ENCODE results near the gene KCNJ10.
"Not testable (repeated sequence)": the region's sequence is repeated elsewhere in the genome, so short reads cannot be mapped to it uniquely, and the experiment has no call there.

KCNJ10 gene

GRCh38 chr1:160061369-160062229 lies 8.4 kb downstream of the KCNJ10 start:
- no peak for DNase-seq (ENCODE audit: low read depth)

- no peak for DNase-seq (ENCODE audit: low read depth)
Measured at GRCh38 chr1:160058087-160058486, 11.9 kb downstream of the KCNJ10 start.

- DNase-seq (ENCODE audit: low read depth): no peak
Measured at GRCh38 chr1:160056648-160057169, 13.3 kb downstream of the KCNJ10 start.

GRCh38 chr1:160053548-160054365 lies 16.2 kb downstream of the KCNJ10 start:
- DNase-seq (ENCODE audit: low read depth): no peak

- DNase-seq (ENCODE audit: low read depth): no peak
Measured at GRCh38 chr1:160052936-160053335, 17.0 kb downstream of the KCNJ10 start.

GRCh38 chr1:160050619-160051018 lies 19.3 kb downstream of the KCNJ10 start:
- no peak for DNase-seq (ENCODE audit: low read depth)

GRCh38 chr1:160050182-160050581 lies 19.8 kb downstream of the KCNJ10 start:
- not testable (repeated sequence) for DNase-seq (ENCODE audit: low read depth)

- no peak for DNase-seq (ENCODE audit: low read depth)
Measured at GRCh38 chr1:160049101-160049500, 20.9 kb downstream of the KCNJ10 start.

GRCh38 chr1:160048335-160048734 lies 21.6 kb downstream of the KCNJ10 start:
- no peak for DNase-seq (ENCODE audit: low read depth)

GRCh38 chr1:160047111-160047991 lies 22.6 kb downstream of the KCNJ10 start:
- DNase-seq (ENCODE audit: low read depth): no peak

GRCh38 chr1:160046494-160047110 lies 23.4 kb downstream of the KCNJ10 start:
- no peak for DNase-seq (ENCODE audit: low read depth)

GRCh38 chr1:160045653-160046052 lies 24.3 kb downstream of the KCNJ10 start:
- DNase-seq (ENCODE audit: low read depth): no peak

GRCh38 chr1:160043543-160043942 lies 26.4 kb downstream of the KCNJ10 start:
- DNase-seq (ENCODE audit: low read depth): no peak

GRCh38 chr1:160040476-160040875 lies 29.5 kb downstream of the KCNJ10 start:
- no peak for DNase-seq (ENCODE audit: low read depth)

GRCh38 chr1:160032165-160032820 lies 37.7 kb downstream of the KCNJ10 start:
- DNase-seq (ENCODE audit: low read depth): no peak

GRCh38 chr1:160031365-160032164 lies 38.4 kb downstream of the KCNJ10 start, which contains the start of gene PIGM:
PIGM (minus strand) TSS chr1:160031990; CDS start chr1:160031739, 251 bp downstream.
- peak; percentile 91 for DNase-seq (ENCODE audit: low read depth)

GRCh38 chr1:160030657-160031364 lies 39.1 kb downstream of the KCNJ10 start:
- no peak for DNase-seq (ENCODE audit: low read depth)

GRCh38 chr1:160028426-160028825 lies 41.5 kb downstream of the KCNJ10 start:
- DNase-seq (ENCODE audit: low read depth): no peak

GRCh38 chr1:160025314-160025713 lies 44.6 kb downstream of the KCNJ10 start:
- no peak for DNase-seq (ENCODE audit: low read depth)

All from stimulated activated CD8-positive, alpha-beta memory T cell treated with anti-CD3 and anti-CD28 coated beads, Interleukin-7, amount 100 ng/mL, for 24 hours (primary cell).